OCI-LY3 (cell line): ENCODE results near the gene TRIO.

Experiments
- CTCF ChIP-seq: fragments of 200-600, 300-600 bp; sonication (generic); IDR thresholded peaks from 2 replicates; pipeline ENCODE4 v1.5.1; 2014; ENCODE audit warnings: antibody characterized with exemption, low read length, low read depth
- EZH2phosphoT487 ChIP-seq: fragments of 200-600 bp; shearing (Covaris generic); IDR thresholded peaks from 2 replicates; pipeline ENCODE4 v1.6.1; 2018; ENCODE audit warnings: antibody characterized with exemption, mixed run types, low read depth

- no peak for TF ChIP-seq CTCF
- TF ChIP-seq EZH2phosphoT487, result no peak
Observed at GRCh38 chr5:14200312-14200990, 57.3 kb downstream of the TRIO start.
